Body of pancreas (tissue), 4 donors: Measurements from ENCODE around the gene FHOD3. TPM values are rescaled to one million over a fixed set of nuclear protein-coding genes. Genes with fewer than 3 reads are reported as not detected.

Experiments used
- ATAC-seq: fragments of 150-250 bp; one replicate; pipeline ENCODE4 v1.9.1; 2016
- DNase-seq, 4 donors: peaks; one replicate each; pipeline ENCODE4 v3.0.0-alpha.2; 2019
- H3K27ac ChIP-seq, 4 donors: fragments of 200-600 bp; sonication (generic); 1 replicate in 3 of 4; 2 replicates in 1 of 4; pipeline versions ENCODE4 v1.5.1 to v1.6.1; 2016 to 2019; ENCODE audit warnings: mild to moderate bottlenecking in 1 of 4, mixed read lengths in 1 of 4, moderate library complexity in 1 of 4
- H3K27me3 ChIP-seq, 2 donors: fragments of 200-600 bp; sonication (generic); one replicate each; pipeline ENCODE4 v1.6.0; 2016; ENCODE audit warnings: mild to moderate bottlenecking in 1 of 2
- H3K36me3 ChIP-seq, 2 donors: fragments of 200-600 bp; sonication (generic); replicated peaks in 1 of 2; 2 replicates each; pipeline ENCODE4 v1.5.1; 2016; ENCODE audit warnings: low read depth in 2 of 2; ENCODE audit not compliant: insufficient read depth in 1 of 2
- H3K4me1 ChIP-seq: fragments of 200-600 bp; sonication (generic); one replicate; pipeline ENCODE4 v1.6.0; 2016
- H3K4me3 ChIP-seq, 2 donors: fragments of 200-600 bp; sonication (generic); 1 replicate in 1 of 2; 2 replicates in 1 of 2; pipeline ENCODE4 v1.5.1; 2016 to 2019
- H3K9me3 ChIP-seq, 3 donors: fragments of 200-600 bp; sonication (generic); 1 replicate in 2 of 3; 2 replicates in 1 of 3; pipeline ENCODE4 v1.5.1; 2016
- POLR2A ChIP-seq, 3 donors: fragments of 450-650 bp; IDR thresholded peaks; one replicate each; pipeline ENCODE4 v1.6.1; 2016; ENCODE audit warnings: antibody characterized with exemption in 3 of 3, mild to moderate bottlenecking in 2 of 3
- WGBS, 2 donors: methylation state at CpG; one replicate each; pipeline ENCODE4 v1.1.5; 2017; 5-methylcytosine and 5-hydroxymethylcytosine counted together
- intact Hi-C: fragments of 100-400 bp; cut with DNase I; formaldehyde crosslinking; loops from one replicate; pipeline ENCODE4 v1.15.1; 2023
- total RNA-seq, 2 donors: library from RNA; depleted of rRNA; stranded (reverse); fragments of >200 nt; gene quantifications; one replicate each; pipeline ENCODE4 v1.1.0, GENCODE V29; 2016
- TF ChIP-seq, protein P1 (sequence below), 7 experiments: fragments of 450-650 bp in 4 of 7; fragments of 200-600 bp in 3 of 7; sonication (generic) in 3 of 7; IDR thresholded peaks; one replicate each; pipeline ENCODE4 v1.5.1; 2016 to 2019; ENCODE audit warnings: antibody characterized with exemption in 7 of 7

Gene FHOD3
- total RNA-seq, 2 donors from 2014 or later: 0.52 to 2.0 TPM

DNA sequence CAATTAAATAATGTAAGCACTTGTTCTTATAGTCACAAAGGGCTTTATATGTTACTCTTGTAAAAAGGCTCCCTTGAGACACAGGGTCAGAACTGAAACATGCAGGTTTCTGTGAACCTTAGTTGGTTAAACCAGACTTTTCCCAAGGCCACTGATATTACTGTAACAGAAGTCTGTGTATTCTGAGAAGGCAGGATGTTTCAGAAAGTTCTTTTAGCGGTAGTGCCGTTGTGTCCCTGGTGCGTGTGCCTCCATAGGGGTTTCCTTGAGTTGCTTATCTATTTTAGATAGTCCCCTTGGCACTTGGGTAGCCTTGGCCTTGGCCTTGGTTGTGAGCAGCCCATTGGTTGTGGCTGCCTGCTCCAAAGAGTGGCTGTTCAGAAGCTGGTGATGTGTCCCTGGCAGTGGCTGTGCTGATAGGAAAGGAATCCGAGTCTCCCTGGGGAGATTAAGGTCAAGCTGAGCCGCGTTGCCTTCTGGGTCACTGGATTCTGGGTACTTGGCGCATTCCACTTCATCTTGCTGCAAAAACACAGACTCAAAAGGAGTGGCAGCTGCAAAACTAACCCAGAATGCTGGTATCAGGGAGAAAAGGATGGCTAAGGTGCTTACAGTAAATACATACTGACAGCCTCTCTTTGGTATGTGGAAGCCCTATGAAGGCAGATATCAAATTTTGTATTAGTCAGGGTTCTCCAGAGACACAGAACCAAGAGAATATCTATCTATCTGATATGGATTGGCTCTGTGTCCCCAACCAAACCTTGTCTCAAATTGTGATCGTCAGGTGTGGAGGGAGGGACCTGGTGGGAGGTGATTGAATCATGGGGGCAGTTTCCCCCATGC lies 69.7 kb downstream of the FHOD3 start:
- TF ChIP-seq, protein P1, sequence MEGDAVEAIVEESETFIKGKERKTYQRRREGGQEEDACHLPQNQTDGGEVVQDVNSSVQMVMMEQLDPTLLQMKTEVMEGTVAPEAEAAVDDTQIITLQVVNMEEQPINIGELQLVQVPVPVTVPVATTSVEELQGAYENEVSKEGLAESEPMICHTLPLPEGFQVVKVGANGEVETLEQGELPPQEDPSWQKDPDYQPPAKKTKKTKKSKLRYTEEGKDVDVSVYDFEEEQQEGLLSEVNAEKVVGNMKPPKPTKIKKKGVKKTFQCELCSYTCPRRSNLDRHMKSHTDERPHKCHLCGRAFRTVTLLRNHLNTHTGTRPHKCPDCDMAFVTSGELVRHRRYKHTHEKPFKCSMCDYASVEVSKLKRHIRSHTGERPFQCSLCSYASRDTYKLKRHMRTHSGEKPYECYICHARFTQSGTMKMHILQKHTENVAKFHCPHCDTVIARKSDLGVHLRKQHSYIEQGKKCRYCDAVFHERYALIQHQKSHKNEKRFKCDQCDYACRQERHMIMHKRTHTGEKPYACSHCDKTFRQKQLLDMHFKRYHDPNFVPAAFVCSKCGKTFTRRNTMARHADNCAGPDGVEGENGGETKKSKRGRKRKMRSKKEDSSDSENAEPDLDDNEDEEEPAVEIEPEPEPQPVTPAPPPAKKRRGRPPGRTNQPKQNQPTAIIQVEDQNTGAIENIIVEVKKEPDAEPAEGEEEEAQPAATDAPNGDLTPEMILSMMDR (IDR thresholded peaks at IDR 0.05): no peak
- no peak for TF ChIP-seq POLR2A (IDR thresholded peaks at IDR 0.05)
- no peaks in the 10 kb centered on the region for H3K9me3 ChIP-seq
- peak overlapping the region in 2 of 4 donors; percentile 41 to 44 for H3K27ac ChIP-seq
- DNase-seq (peak in 3 of 4 donors; percentile 47 to 59 (median 50)), ATAC-seq (peak; percentile 81)
- WGBS, 2 donors: 24 to 30% methylated on average over 8 of the region's 8 CpGs
- H3K36me3 ChIP-seq: no peaks in the 10 kb centered on the region
- intact Hi-C loops: no loop called here
- peaks cover 27% of the 10 kb centered on the region for H3K4me1 ChIP-seq
- no peaks in the 10 kb centered on the region for H3K27me3 ChIP-seq
- H3K4me3 ChIP-seq: no peak overlapping the region

DNA sequence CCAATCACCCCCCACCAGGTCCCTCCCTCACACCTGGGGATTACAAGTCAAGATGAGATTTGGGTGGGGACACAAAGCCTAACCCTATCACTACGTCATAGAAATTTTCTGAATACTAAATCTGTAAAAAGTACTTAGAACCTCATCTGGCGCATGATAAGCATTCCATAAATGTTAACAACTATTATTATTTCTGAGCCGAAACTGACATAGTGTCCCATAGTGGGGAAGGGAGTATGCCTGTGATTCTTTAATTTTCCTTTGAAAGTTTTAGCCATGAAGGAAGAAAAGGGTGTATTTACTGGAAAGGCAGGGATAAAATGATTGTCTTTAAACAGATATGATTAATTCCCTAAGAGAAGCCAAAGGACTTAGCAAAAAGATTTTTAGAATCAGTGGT lies 71.4 kb downstream of the FHOD3 start:
- DNase-seq (no peak), ATAC-seq (no peak)
- Histone ChIP-seq H3K4me3 (no peak overlapping the region), H3K4me1 (peaks cover 27% of the 10 kb centered on the region), H3K27ac (no peak overlapping the region), H3K9me3 (no peaks in the 10 kb centered on the region), H3K27me3 (no peaks in the 10 kb centered on the region), H3K36me3 (no peaks in the 10 kb centered on the region)
- intact Hi-C loops: no loop called here
- WGBS, 2 donors: 91% methylated on average over 3 of the region's 3 CpGs
- TF ChIP-seq, protein P1 (IDR thresholded peaks at IDR 0.05): no peak
- TF ChIP-seq POLR2A (IDR thresholded peaks at IDR 0.05): no peak

DNA sequence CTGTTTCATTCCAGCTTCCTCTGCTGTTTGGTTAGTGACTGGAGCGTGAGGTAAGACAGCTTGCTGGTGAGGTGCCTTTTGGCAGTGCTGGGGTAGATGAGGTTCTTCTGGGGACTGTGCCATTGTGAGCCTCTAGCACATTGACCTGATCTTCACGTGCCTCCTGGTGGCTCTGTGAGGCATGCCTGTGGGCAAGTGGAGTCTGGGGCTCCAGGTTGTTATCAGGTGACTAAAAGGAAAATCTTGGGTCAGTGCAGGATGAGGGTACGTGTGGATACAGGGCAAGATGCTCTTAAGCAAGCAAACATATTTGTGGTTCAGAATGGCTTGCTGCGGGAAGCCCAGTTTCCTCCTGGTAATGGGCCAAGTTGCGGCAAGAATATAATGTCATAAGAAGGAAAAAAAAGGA lies 75.4 kb downstream of the FHOD3 start:
- intact Hi-C loops: no loop called here
- Histone ChIP-seq H3K4me3 (no peak overlapping the region), H3K27me3 (no peaks in the 10 kb centered on the region), H3K9me3 (no peaks in the 10 kb centered on the region), H3K27ac (no peak overlapping the region), H3K4me1 (peaks cover 10% of the 10 kb centered on the region), H3K36me3 (no peaks in the 10 kb centered on the region)
- ATAC-seq (no peak), DNase-seq (no peak)
- TF ChIP-seq, protein P1 (IDR thresholded peaks at IDR 0.05): no peak
- no peak for TF ChIP-seq POLR2A (IDR thresholded peaks at IDR 0.05)
- WGBS, 2 donors: 80 to 81% methylated on average over 4 to 5 of the region's 5 CpGs

DNA sequence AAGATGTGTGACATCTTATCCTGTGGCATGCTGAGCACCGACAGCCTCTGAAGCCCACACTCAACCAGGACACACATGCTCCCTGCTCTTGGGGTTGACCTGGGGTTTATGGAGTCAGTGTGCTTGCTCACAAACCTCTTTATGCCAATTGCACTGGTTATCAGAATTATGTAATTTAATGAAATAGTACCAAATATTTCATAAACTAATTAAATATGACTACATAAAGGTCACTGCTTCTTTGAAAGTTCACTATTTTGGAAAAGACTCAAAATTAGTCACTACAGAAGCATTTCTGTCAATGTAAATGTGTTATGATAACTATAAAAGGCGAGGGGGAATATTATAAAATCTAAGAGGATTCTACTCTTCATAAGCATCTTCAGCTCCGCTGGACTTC lies 76.7 kb downstream of the FHOD3 start:
- H3K36me3 ChIP-seq: no peaks in the 10 kb centered on the region
- H3K4me1 ChIP-seq: no peaks in the 10 kb centered on the region
- H3K9me3 ChIP-seq: no peaks in the 10 kb centered on the region
- 90 to 91% methylated on average over 3 of the region's 3 CpGs for WGBS, 2 donors
- intact Hi-C loops: no loop called here
- ATAC-seq (no peak), DNase-seq (no peak)
- H3K27ac ChIP-seq: no peak overlapping the region
- H3K27me3 ChIP-seq: no peaks in the 10 kb centered on the region
- H3K4me3 ChIP-seq: no peak overlapping the region
- TF ChIP-seq, protein P1 (IDR thresholded peaks at IDR 0.05): no peak
- TF ChIP-seq POLR2A (IDR thresholded peaks at IDR 0.05): no peak

DNA sequence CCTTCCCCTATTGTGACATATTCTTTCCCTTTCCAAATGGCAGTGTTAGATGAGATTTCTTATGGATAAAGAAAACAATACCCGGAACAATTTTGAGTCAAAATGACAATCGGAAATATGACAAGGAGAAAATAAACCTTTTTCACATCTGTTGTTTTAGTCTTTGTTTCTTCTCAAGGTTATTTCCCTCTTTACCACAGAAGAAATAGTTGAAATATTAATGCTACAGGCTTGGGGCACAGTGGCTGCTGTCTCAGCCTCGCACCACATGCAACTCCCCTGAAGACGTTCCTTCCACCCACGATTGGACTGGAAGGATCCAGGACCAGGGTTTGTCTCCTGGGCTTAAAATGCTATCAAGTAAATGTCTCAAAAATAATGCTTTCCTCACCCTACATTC lies 77.6 kb downstream of the FHOD3 start:
- no peak for DNase-seq
- Histone ChIP-seq H3K9me3 (no peaks in the 10 kb centered on the region), H3K36me3 (no peaks in the 10 kb centered on the region), H3K27ac (no peak overlapping the region), H3K27me3 (no peaks in the 10 kb centered on the region), H3K4me1 (no peaks in the 10 kb centered on the region), H3K4me3 (no peak overlapping the region)
- no peak for ATAC-seq
- 67 to 72% methylated on average over 5 of the region's 5 CpGs for WGBS, 2 donors
- TF ChIP-seq, protein P1 (IDR thresholded peaks at IDR 0.05): no peak
- no peak for TF ChIP-seq POLR2A (IDR thresholded peaks at IDR 0.05)
- intact Hi-C loops: no loop called here
